GM12872 (cell line): ENCODE results near the gene FHIP1A.

Experiments used
- CTCF ChIP-seq: IDR thresholded peaks from 3 replicates; pipeline ENCODE4 v1.5.1; 2011; ENCODE audit warnings: low read depth, mild to moderate bottlenecking, low read length, moderate library complexity; ENCODE audit not compliant: insufficient read depth

The FHIP1A gene

GRCh38 chr4:151395873-151396272 lies 13.1 kb upstream of the FHIP1A start:
- no peak for TF ChIP-seq CTCF

- no peak for TF ChIP-seq CTCF
Measured at GRCh38 chr4:151400343-151400742, 8.6 kb upstream of the FHIP1A start.

GRCh38 chr4:151401739-151402138 lies 7.2 kb upstream of the FHIP1A start:
- TF ChIP-seq CTCF: no peak

- TF ChIP-seq CTCF: no peak
Measured at GRCh38 chr4:151402145-151402865, 6.7 kb upstream of the FHIP1A start.

GRCh38 chr4:151403656-151404055 lies 5.3 kb upstream of the FHIP1A start:
- TF ChIP-seq CTCF: no peak

GRCh38 chr4:151407018-151407417 lies 2.0 kb upstream of the FHIP1A start:
- no peak for TF ChIP-seq CTCF

- no peak for TF ChIP-seq CTCF
Measured at GRCh38 chr4:151407466-151408379, 1.3 kb upstream of the FHIP1A start.
